ENCODE results near the gene B3GNT2.

The B3GNT2 gene

DNA sequence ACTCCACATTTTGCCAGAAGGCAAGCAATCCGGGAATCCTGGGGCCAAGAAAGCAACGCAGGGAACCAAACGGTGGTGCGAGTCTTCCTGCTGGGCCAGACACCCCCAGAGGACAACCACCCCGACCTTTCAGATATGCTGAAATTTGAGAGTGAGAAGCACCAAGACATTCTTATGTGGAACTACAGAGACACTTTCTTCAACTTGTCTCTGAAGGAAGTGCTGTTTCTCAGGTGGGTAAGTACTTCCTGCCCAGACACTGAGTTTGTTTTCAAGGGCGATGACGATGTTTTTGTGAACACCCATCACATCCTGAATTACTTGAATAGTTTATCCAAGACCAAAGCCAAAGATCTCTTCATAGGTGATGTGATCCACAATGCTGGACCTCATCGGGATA, 26.8 kb downstream of the B3GNT2 start:
- no peak for FAIRE-seq
- DNase-seq (ENCODE audit: insufficient read length) = no peak
- TF ChIP-seq POLR2AphosphoS5 (IDR thresholded peaks at IDR 0.05; ENCODE audit: low read depth, low read length) (no peak), TAF1 (IDR thresholded peaks at IDR 0.05; ENCODE audit: borderline replicate concordance, low read depth, low read length) (no peak), POLR2A (IDR thresholded peaks at IDR 0.05; ENCODE audit: low read depth, low read length) (0 out of 2 replicates have a peak, but pooled peaks have one; percentile 9)

DNA sequence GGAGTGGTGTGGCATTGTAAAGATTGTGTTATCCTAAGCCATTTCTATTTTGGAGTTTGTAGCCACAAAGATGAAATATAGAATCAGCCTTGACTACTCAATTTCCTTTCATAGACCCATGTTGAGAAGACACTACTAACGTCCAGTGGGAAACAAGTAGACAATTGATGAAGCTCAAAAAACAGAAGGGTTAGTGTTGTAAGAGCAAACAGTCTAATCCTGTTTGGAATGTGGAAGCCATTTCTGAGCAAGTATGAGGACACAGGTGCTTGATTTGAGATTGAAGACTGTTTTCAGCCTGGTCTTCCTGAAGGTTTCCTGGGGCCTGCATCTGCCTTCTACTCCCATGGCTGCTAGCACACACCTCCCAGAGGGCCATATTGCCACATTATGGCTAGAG, 29.1 kb downstream of the B3GNT2 start:
- TF ChIP-seq POLR2AphosphoS5 (IDR thresholded peaks at IDR 0.05; ENCODE audit: low read depth, low read length) = no peak
- no peak for TF ChIP-seq POLR2A (IDR thresholded peaks at IDR 0.05; ENCODE audit: low read depth, low read length)
- TF ChIP-seq TAF1 (IDR thresholded peaks at IDR 0.05; ENCODE audit: borderline replicate concordance, low read depth, low read length) = no peak
- DNase-seq (ENCODE audit: insufficient read length) (no peak), FAIRE-seq (no peak)

DNA sequence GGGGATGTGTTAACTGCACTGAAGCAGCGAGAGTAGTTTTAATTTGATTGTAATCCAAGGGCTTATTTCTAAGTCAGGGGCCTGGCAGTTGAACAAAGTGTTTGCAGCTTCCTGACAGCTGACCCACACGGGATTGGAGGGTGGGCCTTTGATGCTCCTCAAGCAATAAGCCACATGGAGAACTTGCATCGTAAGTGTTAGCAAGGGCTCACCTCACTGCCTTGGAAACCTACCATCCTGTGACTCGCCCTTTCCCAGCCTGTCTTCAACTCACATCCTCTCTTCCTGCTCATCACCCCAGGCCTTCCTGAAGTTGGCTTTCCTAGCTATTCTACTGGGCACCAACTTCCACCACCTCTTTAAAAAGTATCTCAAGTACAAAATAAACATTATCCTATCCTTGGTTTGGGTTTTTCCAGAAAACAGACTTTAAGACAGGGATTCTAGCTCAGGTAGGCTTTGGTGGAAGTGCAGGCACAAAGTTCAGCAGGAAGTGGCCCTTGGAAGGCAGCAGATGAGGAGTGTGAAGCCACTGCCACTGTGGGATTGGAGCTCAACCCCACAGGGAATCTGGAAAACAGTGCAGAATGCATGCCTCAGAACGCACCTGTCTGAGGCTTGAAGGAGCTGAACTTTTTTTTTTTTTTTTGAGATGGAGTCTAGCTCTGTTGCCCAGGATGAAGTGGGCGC, 31.6 kb downstream of the B3GNT2 start:
- TF ChIP-seq TAF1 (IDR thresholded peaks at IDR 0.05; ENCODE audit: borderline replicate concordance, low read depth, low read length) = no peak
- TF ChIP-seq POLR2A (IDR thresholded peaks at IDR 0.05; ENCODE audit: low read depth, low read length) = no peak
- no peak for TF ChIP-seq POLR2AphosphoS5 (IDR thresholded peaks at IDR 0.05; ENCODE audit: low read depth, low read length)
- no peak for FAIRE-seq
- DNase-seq (ENCODE audit: insufficient read length) = no peak

DNA sequence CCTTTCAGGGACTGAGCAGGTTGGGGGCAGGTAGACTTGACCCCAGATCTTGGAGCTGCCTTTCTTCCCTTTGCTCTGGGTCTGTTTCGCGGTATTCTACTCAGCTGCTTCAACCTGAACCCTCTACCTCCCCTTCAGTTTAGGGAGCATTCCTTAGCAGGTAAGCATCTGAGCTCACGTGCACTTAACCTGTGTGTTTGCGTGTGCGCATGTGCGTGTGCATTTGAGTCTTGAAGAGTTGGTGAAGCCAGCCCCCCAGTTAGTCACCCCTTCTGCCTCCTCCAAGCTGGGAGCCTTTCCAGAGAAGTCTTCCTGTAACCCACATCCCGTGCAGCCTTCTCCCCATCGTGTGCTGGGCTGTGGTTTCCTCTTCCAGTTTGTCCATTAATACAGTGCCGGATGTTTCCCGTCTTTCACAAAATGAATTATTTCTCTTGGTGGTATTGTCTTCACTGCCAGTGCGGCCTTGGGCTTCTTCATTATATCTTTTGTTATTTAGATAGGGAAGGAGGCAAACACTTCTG, 33.2 kb downstream of the B3GNT2 start:
- TF ChIP-seq TAF1 (IDR thresholded peaks at IDR 0.05; ENCODE audit: borderline replicate concordance, low read depth, low read length) (no peak), POLR2A (IDR thresholded peaks at IDR 0.05; ENCODE audit: low read depth, low read length) (no peak; the same call in 1 of the 2 replicates), POLR2AphosphoS5 (IDR thresholded peaks at IDR 0.05; ENCODE audit: low read depth, low read length) (no peak; the same call in 1 of the 2 replicates)
- DNase-seq (ENCODE audit: insufficient read length) = no peak
- FAIRE-seq = no peak

DNA sequence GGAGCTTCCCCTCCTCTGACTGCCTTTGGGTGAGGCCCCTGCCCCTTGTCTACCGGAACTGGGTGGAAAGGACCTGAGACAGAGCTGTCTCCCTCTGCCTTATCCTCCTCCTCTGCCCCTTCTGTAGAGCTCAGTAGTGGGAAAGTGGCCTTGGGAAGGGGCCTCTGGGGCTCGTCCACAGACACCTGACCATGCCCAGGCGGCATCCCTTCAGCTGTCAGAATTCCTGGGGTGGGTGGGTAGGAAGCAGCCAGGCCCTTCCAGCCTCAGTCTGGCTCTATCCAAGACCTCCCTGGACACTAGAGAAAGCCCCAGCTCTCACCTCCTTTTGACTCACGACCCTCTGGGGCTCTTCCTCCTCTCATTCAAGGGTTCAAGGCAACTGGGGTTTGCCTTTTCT, 35.6 kb downstream of the B3GNT2 start:
- FAIRE-seq (no peak), DNase-seq (ENCODE audit: insufficient read length) (no peak)
- no peak for TF ChIP-seq POLR2A (IDR thresholded peaks at IDR 0.05; ENCODE audit: low read depth, low read length)
- no peak for TF ChIP-seq POLR2AphosphoS5 (IDR thresholded peaks at IDR 0.05; ENCODE audit: low read depth, low read length)
- no peak for TF ChIP-seq TAF1 (IDR thresholded peaks at IDR 0.05; ENCODE audit: borderline replicate concordance, low read depth, low read length)

DNA sequence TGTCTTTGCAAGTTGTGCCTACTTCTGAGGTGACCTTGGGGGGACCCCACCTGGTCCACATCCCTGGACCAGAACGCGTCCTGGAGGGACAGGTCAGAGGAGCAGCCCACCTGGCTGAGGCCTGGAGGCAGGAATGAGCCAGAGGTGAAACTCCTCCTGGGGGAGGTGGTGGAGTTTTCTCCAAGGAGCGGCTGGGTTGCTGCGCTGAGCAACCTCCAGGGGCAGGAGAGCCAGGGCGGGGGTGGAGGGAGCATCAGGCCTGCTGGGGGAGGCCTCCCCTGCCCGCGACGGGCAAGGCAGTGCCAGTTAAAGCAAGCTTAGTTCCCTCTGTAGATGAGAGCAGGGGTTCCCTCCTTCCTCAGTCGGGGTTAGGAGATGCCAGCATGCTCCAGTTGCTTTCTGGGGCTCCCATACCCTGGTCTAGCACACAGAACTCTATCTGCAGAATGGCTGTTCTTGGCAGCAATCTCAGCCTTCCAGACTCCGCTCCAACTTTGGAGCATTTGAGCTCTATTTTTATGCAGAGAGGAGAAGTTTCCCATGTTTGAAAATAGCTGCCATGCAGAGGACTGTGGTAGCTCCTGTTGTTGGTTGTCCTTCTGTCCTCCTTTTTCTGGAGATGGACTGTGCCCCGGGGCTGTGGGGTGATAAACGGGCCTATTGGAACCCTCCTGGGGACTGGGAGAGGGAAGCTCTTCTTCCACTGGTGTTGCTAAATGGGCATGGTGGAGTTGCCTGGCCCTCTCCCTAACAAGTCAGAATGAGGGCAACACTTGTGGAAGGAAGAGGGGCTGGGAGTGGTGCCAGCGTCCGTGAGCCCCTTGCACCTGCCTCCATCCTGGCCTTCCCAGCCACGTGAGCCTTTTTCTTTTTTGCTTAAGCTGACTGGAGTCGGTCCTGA, 39.1 kb downstream of the B3GNT2 start:
- TF ChIP-seq TAF1 (IDR thresholded peaks at IDR 0.05; ENCODE audit: borderline replicate concordance, low read depth, low read length) (no peak), POLR2A (IDR thresholded peaks at IDR 0.05; ENCODE audit: low read depth, low read length) (0 out of 2 replicates have a peak, but pooled peaks have one; percentile 5)
- DNase-seq (ENCODE audit: insufficient read length) (no peak), FAIRE-seq (no peak)

DNA sequence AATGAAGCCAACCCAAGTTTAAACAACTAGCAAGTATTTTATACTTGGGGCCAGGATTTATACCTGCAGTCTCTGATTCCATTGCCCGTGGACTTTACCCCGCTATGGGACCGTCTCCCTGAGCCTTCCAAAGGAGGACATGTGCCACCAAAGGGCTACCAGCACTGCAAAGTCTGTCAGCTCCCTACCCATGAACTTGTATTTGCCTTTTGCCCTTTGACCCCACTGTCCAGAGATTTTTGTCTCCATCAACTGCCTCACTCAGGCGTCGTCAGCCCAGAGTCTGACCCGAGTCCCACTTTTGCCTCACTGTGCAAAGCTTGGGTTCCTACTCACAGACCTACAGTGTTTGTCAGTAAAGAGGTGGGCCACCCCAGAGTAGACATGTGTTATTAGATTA, 40.6 kb downstream of the B3GNT2 start:
- TF ChIP-seq POLR2A (IDR thresholded peaks at IDR 0.05; ENCODE audit: low read depth, low read length) (no peak), TAF1 (IDR thresholded peaks at IDR 0.05; ENCODE audit: borderline replicate concordance, low read depth, low read length) (no peak), POLR2AphosphoS5 (IDR thresholded peaks at IDR 0.05; ENCODE audit: low read depth, low read length) (no peak)
- FAIRE-seq (no peak), DNase-seq (ENCODE audit: insufficient read length) (no peak)

DNA sequence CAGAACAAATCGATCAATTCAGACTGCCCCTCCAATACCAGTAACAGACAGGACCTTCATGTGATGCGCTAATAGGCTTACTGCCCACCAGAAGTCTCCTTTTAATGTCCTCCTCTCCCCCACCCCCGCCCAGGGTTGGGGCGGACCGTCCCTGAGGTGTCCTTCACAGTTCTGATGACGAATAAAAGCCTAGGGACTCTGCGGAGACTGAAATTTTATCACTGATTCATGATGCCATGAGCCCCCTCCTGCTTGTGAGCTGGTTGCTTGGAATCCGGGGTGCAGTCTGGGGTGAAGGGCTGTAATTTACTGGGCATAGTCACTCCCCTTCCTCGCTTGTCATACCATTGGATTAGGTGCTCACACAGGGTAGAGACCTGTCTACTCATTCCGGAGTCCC, 42.3 kb downstream of the B3GNT2 start:
- FAIRE-seq = no peak
- TF ChIP-seq POLR2A (IDR thresholded peaks at IDR 0.05; ENCODE audit: low read depth, low read length) (no peak), POLR2AphosphoS5 (IDR thresholded peaks at IDR 0.05; ENCODE audit: low read depth, low read length) (no peak), TAF1 (IDR thresholded peaks at IDR 0.05; ENCODE audit: borderline replicate concordance, low read depth, low read length) (no peak)

DNA sequence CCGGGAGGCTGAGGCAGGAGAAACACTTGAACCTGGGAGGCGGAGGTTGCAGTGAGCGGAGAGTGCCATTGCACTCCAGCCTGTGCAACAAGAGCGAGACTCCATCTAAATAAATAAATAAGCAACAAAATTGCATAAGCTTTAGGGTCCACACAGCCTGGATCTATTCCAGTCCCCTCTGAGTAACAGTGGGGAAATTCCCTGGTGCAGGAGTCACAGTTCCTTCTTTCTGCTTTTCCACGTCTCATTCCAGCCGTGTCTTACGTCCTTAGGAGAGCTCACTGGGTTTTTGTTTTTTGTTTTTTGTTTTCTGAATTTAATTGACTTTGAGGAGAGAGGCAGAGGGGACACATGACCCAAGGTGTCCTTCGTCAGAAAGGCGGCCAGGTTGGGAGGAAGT, 44.6 kb downstream of the B3GNT2 start:
- TF ChIP-seq POLR2A (IDR thresholded peaks at IDR 0.05; ENCODE audit: low read depth, low read length) = no peak
- no peak for TF ChIP-seq TAF1 (IDR thresholded peaks at IDR 0.05; ENCODE audit: borderline replicate concordance, low read depth, low read length)
- no peak for TF ChIP-seq POLR2AphosphoS5 (IDR thresholded peaks at IDR 0.05; ENCODE audit: low read depth, low read length)

More for the DNA sequence above, 42.3 kb downstream of the B3GNT2 start:
- no peak for DNase-seq (ENCODE audit: insufficient read length)

DNA sequence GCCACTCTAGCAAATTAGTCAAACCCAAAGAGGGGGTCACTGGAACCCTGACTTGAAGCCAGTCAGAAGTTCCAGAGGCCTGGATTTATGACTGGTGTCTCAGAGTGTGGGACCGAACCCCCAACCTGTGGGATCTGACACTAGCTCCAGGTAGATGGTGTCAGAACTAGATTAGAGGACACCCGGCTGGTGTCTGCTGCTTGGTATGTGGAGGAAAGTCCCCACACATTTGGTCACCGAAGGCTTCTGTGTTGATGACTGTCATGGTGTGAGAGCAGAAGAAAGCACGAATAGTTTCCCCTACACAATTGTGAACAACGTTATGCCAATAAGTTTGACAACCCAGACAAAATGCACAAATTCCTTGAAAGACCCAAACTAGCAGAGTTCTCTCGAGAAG, 48.1 kb downstream of the B3GNT2 start:
- no peak for DNase-seq (ENCODE audit: insufficient read length)
- TF ChIP-seq POLR2A (IDR thresholded peaks at IDR 0.05; ENCODE audit: low read depth, low read length) (no peak), TAF1 (IDR thresholded peaks at IDR 0.05; ENCODE audit: borderline replicate concordance, low read depth, low read length) (no peak), POLR2AphosphoS5 (IDR thresholded peaks at IDR 0.05; ENCODE audit: low read depth, low read length) (no peak)
- FAIRE-seq = no peak

More for the DNA sequence above, 44.6 kb downstream of the B3GNT2 start:
- FAIRE-seq = no peak
- no peak for DNase-seq (ENCODE audit: insufficient read length)

DNA sequence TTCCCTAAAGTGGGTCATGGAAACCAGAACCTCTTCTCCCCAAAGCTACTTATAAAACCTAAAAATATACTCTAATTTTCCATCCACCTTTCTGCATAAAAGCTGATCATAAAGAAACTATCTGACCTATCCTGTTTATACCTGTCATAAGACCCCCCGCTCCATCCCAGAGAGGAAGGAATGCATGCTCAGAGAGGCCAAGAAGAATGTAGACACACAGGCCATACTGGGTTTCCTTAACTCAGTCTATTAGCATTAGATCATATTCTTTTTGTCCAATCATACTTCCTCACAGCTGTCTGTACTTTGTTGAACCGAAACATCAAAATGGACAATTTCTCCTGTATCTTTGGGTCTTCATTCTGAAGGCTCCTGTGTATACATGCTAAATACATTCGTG, 52.3 kb downstream of the B3GNT2 start:
- DNase-seq (ENCODE audit: insufficient read length) = no peak
- FAIRE-seq = no peak
- TF ChIP-seq TAF1 (IDR thresholded peaks at IDR 0.05; ENCODE audit: borderline replicate concordance, low read depth, low read length) (no peak), POLR2A (IDR thresholded peaks at IDR 0.05; ENCODE audit: low read depth, low read length) (no peak)

All from GM12892 (cell line).